C4-2B (cell line): ENCODE data around the gene POLR1A.

Experiments used
- CTCF ChIP-seq: fragments of 450-650 bp; conservative IDR thresholded peaks from 2 replicates; pipeline ENCODE4 v1.5.1; 2017; ENCODE audit warnings: mild to moderate bottlenecking
- ZFX ChIP-seq: fragments of 450-650 bp; IDR thresholded peaks from 2 replicates; pipeline ENCODE4 v1.6.1; 2017

GRCh38 chr2:85988175-85988913 lies 117.3 kb downstream of the POLR1A start:
- TF ChIP-seq CTCF (no peak), ZFX (no peak)
